WTC11 (cell line): ENCODE data around the gene AMELX.

Source experiments
- CTCF ChIP-seq: fragments of 200-600 bp; IDR thresholded peaks from 2 replicates; pipeline ENCODE4 v1.8.0; 2022; ENCODE audit warnings: antibody characterized with exemption
- E2F4 ChIP-seq: sonication (generic); formaldehyde crosslinking; IDR thresholded peaks from 2 replicates; pipeline ENCODE4 v1.8.1; 2022; ENCODE audit warnings: low read depth, mild to moderate bottlenecking, moderate library complexity, missing genetic modification reagents, borderline replicate concordance
- ETV6 ChIP-seq: sonication (generic); formaldehyde crosslinking; IDR thresholded peaks from 2 replicates; pipeline ENCODE4 v1.8.1; 2022; ENCODE audit warnings: mild to moderate bottlenecking, missing genetic modification reagents
- IRF2 ChIP-seq: sonication (generic); formaldehyde crosslinking; IDR thresholded peaks from 2 replicates; pipeline ENCODE4 v1.8.0; 2022; ENCODE audit warnings: low read depth, missing genetic modification reagents, borderline replicate concordance
- JUN ChIP-seq: sonication (generic); formaldehyde crosslinking; IDR thresholded peaks from 2 replicates; pipeline ENCODE4 v1.8.0; 2023; ENCODE audit warnings: mild to moderate bottlenecking, missing genetic modification reagents
- MAX ChIP-seq: sonication (generic); formaldehyde crosslinking; IDR thresholded peaks from 2 replicates; pipeline ENCODE4 v1.8.0; 2022; ENCODE audit warnings: mild to moderate bottlenecking, missing genetic modification reagents
- MLX ChIP-seq: sonication (generic); formaldehyde crosslinking; IDR thresholded peaks from 2 replicates; pipeline ENCODE4 v1.8.1; 2023; ENCODE audit warnings: mild to moderate bottlenecking, missing genetic modification reagents, moderate library complexity
- TEAD4 ChIP-seq: sonication (generic); formaldehyde crosslinking; IDR thresholded peaks from 2 replicates; pipeline ENCODE4 v1.8.0; 2022; ENCODE audit warnings: mild to moderate bottlenecking, missing genetic modification reagents
- USF1 ChIP-seq: sonication (generic); formaldehyde crosslinking; IDR thresholded peaks from 2 replicates; pipeline ENCODE4 v1.8.0; 2022; ENCODE audit warnings: mild to moderate bottlenecking, missing genetic modification reagents
- ZNF671 ChIP-seq: fragments of 250-450 bp; sonication (Bioruptor Pico); IDR thresholded peaks from 2 replicates; pipeline ENCODE4 v1.8.0; 2021; ENCODE audit warnings: mild to moderate bottlenecking

GRCh38 chrX:11341274-11342201, 48.3 kb downstream of the AMELX start:
- no peak for TF ChIP-seq CTCF
- TF ChIP-seq USF1 (CRISPR knock-in tag), result no peak
- TF ChIP-seq IRF2 (CRISPR knock-in tag), result no peak
- TF ChIP-seq ZNF671 (CRISPR knock-in tag), result no peak
- TF ChIP-seq ETV6, result no peak
- TF ChIP-seq JUN, result no peak
- TF ChIP-seq TEAD4, result no peak
- TF ChIP-seq E2F4 (CRISPR knock-in tag), result no peak
- TF ChIP-seq MAX (CRISPR knock-in tag), result no peak
- TF ChIP-seq MLX (CRISPR knock-in tag), result no peak
